Stimulated activated CD8-positive, alpha-beta memory T cell treated with anti-CD3 and anti-CD28 coated beads, Interleukin-7, amount 100 ng/mL, for 24 hours (primary cell): ENCODE measurements around the gene FAM162A.
"Not testable (repeated sequence)": the region's sequence is repeated elsewhere in the genome, so short reads cannot be mapped to it uniquely, and the experiment has no call there.

Experiments
- DNase-seq: peaks from one replicate; pipeline ENCODE4 v3.0.0-alpha.2; 2020; ENCODE audit warnings: low read depth

The FAM162A gene

GRCh38 chr3:122421836-122422235 lies 37.9 kb downstream of the FAM162A start:
- DNase-seq: no peak

GRCh38 chr3:122427857-122428471 lies 44.0 kb downstream of the FAM162A start:
- DNase-seq: no peak

DNA sequence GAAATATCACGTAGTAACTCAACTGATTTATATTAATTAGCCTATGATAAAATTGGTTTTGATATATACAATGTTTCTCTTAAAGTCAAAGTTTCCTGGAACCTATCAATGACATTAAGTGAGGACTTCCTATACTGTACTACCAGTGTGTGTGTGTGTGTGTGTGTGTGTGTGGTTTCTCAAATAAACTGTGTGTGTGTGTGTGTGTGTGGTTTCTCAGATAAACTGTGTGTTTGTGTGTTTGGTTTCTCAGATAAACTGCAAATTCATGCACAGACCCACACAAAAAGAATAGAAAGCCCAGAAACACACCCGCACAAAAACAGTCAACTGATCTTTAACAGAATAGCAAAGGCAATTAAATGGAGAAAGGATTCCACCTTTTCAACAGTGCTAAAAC lies 46.4 kb downstream of the FAM162A start:
- DNase-seq: no peak

DNA sequence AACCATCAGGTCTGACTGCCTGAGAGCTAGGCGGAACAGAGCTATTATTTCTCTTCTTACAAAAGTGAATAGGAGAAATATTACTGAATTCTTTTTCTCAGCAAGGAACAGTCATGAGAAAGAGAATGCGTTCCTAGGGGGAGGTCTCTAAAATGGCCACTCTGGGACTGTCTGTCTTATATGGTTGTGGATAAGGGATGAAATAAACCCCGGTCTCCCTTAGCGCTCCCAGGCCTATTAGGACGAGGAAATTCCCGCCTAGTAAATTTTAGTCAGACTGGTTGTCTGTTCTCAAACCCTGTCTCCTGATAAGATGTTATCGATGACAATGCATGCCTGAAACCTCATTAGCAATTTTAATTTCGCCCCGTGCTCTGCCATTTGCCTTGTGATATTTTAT lies 52.0 kb downstream of the FAM162A start:
- no peak for DNase-seq

DNA sequence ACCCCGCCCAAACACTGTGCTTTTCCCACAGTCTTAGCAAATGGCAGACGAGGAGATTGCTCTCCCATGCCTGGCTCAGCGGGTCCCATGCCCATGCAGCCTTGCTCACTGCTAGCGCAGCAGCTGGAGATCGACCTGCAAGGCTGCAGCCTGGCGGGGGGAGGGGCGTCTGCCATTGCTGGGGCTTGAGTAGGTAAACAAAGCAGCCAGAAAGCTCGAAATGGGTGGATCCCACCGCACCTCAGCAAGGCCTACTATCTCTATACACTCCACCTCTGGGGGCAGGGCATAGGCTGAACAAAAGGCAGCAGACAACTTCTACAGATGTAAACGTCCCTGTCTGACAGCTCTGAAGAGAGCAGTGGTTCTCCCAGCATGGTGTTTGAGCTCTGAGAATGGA lies 59.1 kb downstream of the FAM162A start:
- DNase-seq: no peak

DNA sequence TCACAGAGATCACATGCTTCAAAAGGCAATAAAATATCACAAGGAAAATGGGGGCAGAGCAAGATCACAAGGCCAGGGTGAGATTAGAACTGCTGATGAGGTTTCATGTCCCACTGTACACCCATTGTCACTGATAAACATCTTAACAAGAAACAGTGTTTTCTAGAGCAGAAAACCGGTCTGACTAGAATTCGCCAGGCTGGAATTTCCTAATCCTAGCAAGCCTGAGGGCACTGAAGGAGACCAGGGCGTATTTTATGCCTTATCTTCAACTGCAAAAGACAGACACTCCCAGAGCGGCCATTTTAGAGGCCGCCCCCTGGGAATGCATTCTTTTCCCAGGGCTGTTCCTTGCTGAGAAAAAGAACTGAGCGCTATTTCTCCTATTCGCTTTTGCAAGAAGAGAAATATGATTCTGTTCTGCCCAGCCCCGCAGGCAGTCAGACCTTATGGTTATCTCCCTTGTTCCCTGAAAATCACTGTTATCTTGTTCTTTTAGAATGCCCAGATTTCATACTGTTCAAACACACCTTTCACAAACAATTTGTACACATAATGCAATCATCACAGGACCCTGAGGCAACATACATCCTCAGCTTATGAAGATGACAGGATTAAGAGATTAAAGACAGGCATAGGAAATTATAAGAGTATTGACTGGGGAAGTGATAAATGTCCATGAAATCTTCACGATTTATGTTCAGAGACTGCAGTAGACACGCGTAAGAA lies 59.9 kb downstream of the FAM162A start:
- not testable (repeated sequence) for DNase-seq

- not testable (repeated sequence) for DNase-seq
These were observed 60.5 kb downstream of the FAM162A start for GRCh38 chr3:122444491-122444887.

GRCh38 chr3:122448218-122448617 lies 64.2 kb downstream of the FAM162A start:
- not testable (repeated sequence) for DNase-seq

- DNase-seq: no peak
These were observed 67.4 kb downstream of the FAM162A start for GRCh38 chr3:122451371-122451770.

DNA sequence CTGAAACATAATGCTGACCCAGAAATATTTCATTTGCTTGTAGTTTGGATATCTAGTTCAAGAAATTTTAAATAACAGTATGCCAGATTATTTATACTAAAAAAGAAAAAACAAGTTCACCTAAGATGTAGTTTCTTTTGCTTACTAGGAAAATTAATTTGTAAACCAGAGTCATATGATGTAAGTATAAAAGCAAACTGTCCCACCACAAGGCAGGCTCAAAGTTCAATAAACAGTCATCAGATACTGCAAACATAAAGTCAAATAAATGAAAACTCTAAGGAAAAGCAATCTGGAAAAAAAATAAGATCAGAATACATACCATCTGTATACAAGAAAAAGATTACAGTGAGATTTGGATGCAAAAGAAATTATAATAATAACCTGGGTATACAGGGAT lies 72.1 kb downstream of the FAM162A start:
- no peak for DNase-seq

- DNase-seq: no peak
These were observed 73.7 kb downstream of the FAM162A start for GRCh38 chr3:122457706-122458105.

DNA sequence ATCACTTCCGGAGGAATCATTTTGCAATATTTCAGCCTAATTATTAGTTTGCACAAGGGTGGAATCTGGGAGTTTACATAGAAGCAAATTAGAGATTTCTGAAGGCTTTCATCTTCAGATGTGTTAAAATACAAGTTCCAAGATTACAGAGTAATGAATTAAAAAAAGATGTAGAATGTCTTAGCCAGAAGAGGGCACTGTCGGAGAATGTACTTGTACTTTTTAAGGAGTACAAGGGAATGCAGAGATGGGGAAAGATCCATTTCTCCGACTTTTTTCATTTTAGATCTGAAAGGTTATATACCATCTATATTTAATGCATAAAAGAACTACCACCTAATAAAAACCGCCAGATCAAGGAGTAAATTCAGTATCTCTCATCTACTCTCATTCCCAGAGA lies 75.0 kb downstream of the FAM162A start:
- DNase-seq: no peak

- DNase-seq: no peak
These were observed 77.8 kb downstream of the FAM162A start for GRCh38 chr3:122461806-122462205.
